Glomerular visceral epithelial cell (primary cell): Measurements from ENCODE around the gene TAX1BP3.
A peak's percentile ranks its signal among the peaks of the same experiment; 100 is the strongest.
"Not testable (repeated sequence)": the region's sequence is repeated elsewhere in the genome, so short reads cannot be mapped to it uniquely, and the experiment has no call there.

Experiments used
- DNase-seq: peaks from one replicate; pipeline ENCODE4 v3.0.0-alpha.2; 2016; ENCODE audit errors: extremely low spot score

TAX1BP3 gene

GRCh38 chr17:3668279-3669084, at the start of gene TAX1BP3, which contains the start of gene EMC6:
Gene TAX1BP3 (minus strand): TSS chr17:3668578. CDS start chr17:3668526, 52 bp downstream.
Gene EMC6 (plus strand): TSS chr17:3668812. CDS start chr17:3669147, 335 bp downstream.
- peak; percentile 99 for DNase-seq

GRCh38 chr17:3715296-3715695, 46.9 kb upstream of the TAX1BP3 start:
- no peak for DNase-seq

- no peak for DNase-seq
These were observed 44.6 kb upstream of the TAX1BP3 start for GRCh38 chr17:3712811-3713463.

GRCh38 chr17:3710951-3711383, 42.6 kb upstream of the TAX1BP3 start:
- DNase-seq, result peak; percentile 45

- no peak for DNase-seq
These were observed 40.0 kb upstream of the TAX1BP3 start for GRCh38 chr17:3708366-3708765.

- not testable (repeated sequence) for DNase-seq
These were observed 37.3 kb upstream of the TAX1BP3 start for GRCh38 chr17:3705718-3705984.

- DNase-seq, result no peak
These were observed 36.7 kb upstream of the TAX1BP3 start for GRCh38 chr17:3704931-3705717.

GRCh38 chr17:3702041-3702539, 33.7 kb upstream of the TAX1BP3 start:
- not testable (repeated sequence) for DNase-seq

- no peak for DNase-seq
These were observed 31.6 kb upstream of the TAX1BP3 start for GRCh38 chr17:3699951-3700350.

- DNase-seq, result no peak
These were observed 29.8 kb upstream of the TAX1BP3 start for GRCh38 chr17:3698139-3698538.

GRCh38 chr17:3697103-3697476, 28.7 kb upstream of the TAX1BP3 start:
- no peak for DNase-seq

- DNase-seq, result peak; percentile 22
These were observed 27.5 kb upstream of the TAX1BP3 start, which contains the start of gene P2RX5 for GRCh38 chr17:3695723-3696411. Gene P2RX5 (minus strand): TSS chr17:3696155. CDS start chr17:3696005, 150 bp downstream.

GRCh38 chr17:3695129-3695722, 26.8 kb upstream of the TAX1BP3 start:
- peak; percentile 41 for DNase-seq

GRCh38 chr17:3693829-3694231, 25.5 kb upstream of the TAX1BP3 start:
- DNase-seq, result peak; percentile 76

- DNase-seq, result no peak
These were observed 24.8 kb upstream of the TAX1BP3 start for GRCh38 chr17:3693141-3693540.

- no peak for DNase-seq
These were observed 24.0 kb upstream of the TAX1BP3 start for GRCh38 chr17:3692346-3692745.

- no peak for DNase-seq
These were observed 23.3 kb upstream of the TAX1BP3 start for GRCh38 chr17:3691617-3692067.

GRCh38 chr17:3690094-3690715, 21.8 kb upstream of the TAX1BP3 start:
- DNase-seq, result no peak

GRCh38 chr17:3689262-3690093, 21.1 kb upstream of the TAX1BP3 start:
- no peak for DNase-seq

GRCh38 chr17:3688852-3689261, 20.5 kb upstream of the TAX1BP3 start:
- DNase-seq, result no peak
